HCT116 (cell line): ENCODE results near the gene WDPCP. TPM values are rescaled to one million over a fixed set of nuclear protein-coding genes. Genes with fewer than 3 reads are reported as not detected.
A peak's percentile ranks its signal among the peaks of the same experiment; 100 is the strongest.

Experiments used
- ATAC-seq: fragments of 200-7000 bp; cut with Tn5 transposase; 2 replicates; pipeline ENCODE4 v1.9.1; 2020; ENCODE audit warnings: mild to moderate bottlenecking, moderate library complexity
- BruUV-seq: library from RNA; stranded (reverse); fragments of 400-500 nt; replicated peaks from 2 replicates; lab custom pipeline; 2021; lab: Mats Ljungman, UMichigan
- CTCF ChIA-PET: fragments of 300-600 bp; sonication (Branson Sonifier 250); formaldehyde crosslinking; loops from one replicate; lab custom pipeline; 2021; ENCODE audit warnings: antibody characterized with exemption; lab: Charles Lee
- POLR2A ChIA-PET: fragments of 300-600, 350-600 bp; sonication (Branson Sonifier 250); formaldehyde crosslinking; loops from one replicate; lab custom pipeline; 2021; ENCODE audit warnings: antibody characterized with exemption; lab: Charles Lee
- RAD21 ChIA-PET, 2 experiments: fragments of 300-600 bp; sonication (Branson Sonifier 250); formaldehyde crosslinking; loops; one replicate each; lab custom pipeline; 2023; ENCODE audit warnings: low total read pairs in 2 of 2; ENCODE audit not compliant: uncharacterized antibody in 2 of 2, unreplicated experiment in 2 of 2, low non-redundant PET in 1 of 2; lab: Charles Lee
- DNase-seq: peaks from one replicate; pipeline ENCODE4 v3.0.0-alpha.2; 2010; ENCODE audit warnings: low read depth, low spot score
- H2AFZ ChIP-seq: fragments of 200-600 bp; shearing (Covaris generic), sonication (generic); 2 replicates; pipeline ENCODE4 v1.6.1; 2017; ENCODE audit warnings: low read depth, mixed run types, mixed read lengths, antibody characterized with exemption, low read length; ENCODE audit not compliant: poor library complexity, severe bottlenecking
- H3K27ac ChIP-seq: 2 replicates; pipeline ENCODE4 v1.5.1; 2012; ENCODE audit warnings: low read depth, low read length
- H3K27me3 ChIP-seq: fragments of 200-600 bp; sonication (generic); 2 replicates; pipeline ENCODE4 v1.6.1; 2016; ENCODE audit warnings: mixed run types, low read length, mixed read lengths; ENCODE audit not compliant: insufficient read depth
- H3K36me3 ChIP-seq, 2 experiments: fragments of 200-500 bp in 1 of 2; fragments of 200-600 bp in 1 of 2; sonication (Bioruptor generic) in 1 of 2; sonication (generic) in 1 of 2; 2 replicates each; pipeline versions ENCODE4 v1.5.1 to v1.6.1; 2014 to 2016; ENCODE audit warnings: low read length in 2 of 2, inconsistent platforms in 1 of 2, mixed read lengths in 1 of 2, mixed run types in 1 of 2; ENCODE audit not compliant: insufficient read depth in 2 of 2, control insufficient read depth in 1 of 2
- H3K4me1 ChIP-seq, 2 experiments: fragments of 200-600 bp in 1 of 2; sonication (generic) in 1 of 2; 2 replicates each; pipeline versions ENCODE4 v1.5.1 to v1.6.1; 2012 to 2017; ENCODE audit warnings: low read length in 2 of 2, inconsistent platforms in 1 of 2, mild to moderate bottlenecking in 1 of 2, mixed read lengths in 1 of 2, mixed run types in 1 of 2, moderate library complexity in 1 of 2; ENCODE audit not compliant: insufficient read depth in 2 of 2, control insufficient read depth in 1 of 2
- H3K4me2 ChIP-seq: fragments of 200-600 bp; sonication (generic); 2 replicates; pipeline ENCODE4 v1.6.1; 2017; ENCODE audit warnings: mixed run types, low read length, mixed read lengths
- H3K4me3 ChIP-seq, 2 experiments: fragments of 200-600 bp in 1 of 2; sonication (generic) in 1 of 2; replicated peaks in 1 of 2; 2 replicates each; pipeline ENCODE4 v1.5.1; 2011 to 2016; ENCODE audit warnings: low read length in 2 of 2, control low read depth in 1 of 2, low read depth in 1 of 2, mild to moderate bottlenecking in 1 of 2, mixed read lengths in 1 of 2, mixed run types in 1 of 2
- H3K79me2 ChIP-seq: fragments of 200-600 bp; sonication (generic); 2 replicates; pipeline ENCODE4 v1.6.1; 2017; ENCODE audit warnings: mild to moderate bottlenecking, mixed run types, low read length, moderate library complexity, mixed read lengths; ENCODE audit not compliant: insufficient read depth
- H3K9ac ChIP-seq: fragments of 200-600 bp; sonication (generic); 2 replicates; pipeline ENCODE4 v1.6.1; 2016; ENCODE audit warnings: low read length, mixed read lengths
- H3K9me2 ChIP-seq: fragments of 200-600 bp; sonication (generic), shearing (Covaris generic); 2 replicates; pipeline ENCODE4 v1.6.1; 2017; ENCODE audit warnings: mixed run types, mild to moderate bottlenecking, moderate library complexity; ENCODE audit not compliant: insufficient read depth
- H3K9me3 ChIP-seq, 2 experiments: fragments of 200-500 bp in 1 of 2; fragments of 200-600 bp in 1 of 2; sonication (Bioruptor generic) in 1 of 2; sonication (generic) in 1 of 2; 2 replicates each; pipeline ENCODE4 v1.6.1; 2014 to 2017; ENCODE audit warnings: low read length in 2 of 2, mixed read lengths in 2 of 2, inconsistent platforms in 1 of 2, low read depth in 1 of 2, mild to moderate bottlenecking in 1 of 2, mixed run types in 1 of 2, moderate library complexity in 1 of 2; ENCODE audit not compliant: control insufficient read depth in 1 of 2, insufficient read depth in 1 of 2
- H4K20me1 ChIP-seq: fragments of 200-600 bp; sonication (generic), shearing (Covaris generic); 2 replicates; pipeline ENCODE4 v1.6.1; 2017; ENCODE audit warnings: mixed run types, mild to moderate bottlenecking, moderate library complexity; ENCODE audit not compliant: insufficient read depth
- CBX3 ChIP-seq: IDR thresholded peaks from 2 replicates; pipeline ENCODE4 v1.6.1; 2012; ENCODE audit warnings: low read depth
- CEBPB ChIP-seq: IDR thresholded peaks from 2 replicates; pipeline ENCODE4 v1.6.1; 2012; ENCODE audit warnings: low read depth
- EGR1 ChIP-seq: IDR thresholded peaks from 2 replicates; pipeline ENCODE4 v1.6.1; 2012; ENCODE audit warnings: low read depth
- EZH2 ChIP-seq: fragments of 200-600 bp; sonication (generic); IDR thresholded peaks from 2 replicates; pipeline ENCODE4 v1.6.1; 2017; ENCODE audit warnings: antibody characterized with exemption, mixed run types
- POLR2AphosphoS5 ChIP-seq: IDR thresholded peaks from 2 replicates; pipeline ENCODE4 v1.6.1; 2011; ENCODE audit warnings: mild to moderate bottlenecking, low read depth, low read length, moderate library complexity
- RAD21 ChIP-seq: IDR thresholded peaks from 2 replicates; pipeline ENCODE4 v1.6.1; 2012; ENCODE audit warnings: low read depth, mild to moderate bottlenecking
- SP1 ChIP-seq: IDR thresholded peaks from 2 replicates; pipeline ENCODE4 v1.6.1; 2012; ENCODE audit warnings: low read depth
- SRF ChIP-seq: IDR thresholded peaks from 2 replicates; pipeline ENCODE4 v1.6.1; 2012; ENCODE audit warnings: low read depth
- ZFX ChIP-seq: fragments of 450-650 bp; IDR thresholded peaks from 2 replicates; pipeline ENCODE4 v1.6.1; 2017
- intact Hi-C: fragments of 100-400 bp; cut with micrococcal nuclease; formaldehyde crosslinking; loops from 2 replicates; pipeline ENCODE4 v1.10.0; 2022
- total RNA-seq: library from RNA; stranded (reverse); gene quantifications from one replicate; pipeline ENCODE4 v1.2.1, GENCODE V29; 2021; ENCODE audit not compliant: unreplicated experiment
- TF ChIP-seq, protein P1 (sequence below), 3 experiments: fragments of 200-600 bp in 1 of 3; sonication (generic) in 1 of 3; IDR thresholded peaks in 2 of 3; conservative IDR thresholded peaks in 1 of 3; 2 replicates each; pipeline ENCODE4 v1.5.1; 2012 to 2017; ENCODE audit warnings: low read depth in 2 of 3, low read length in 2 of 3, antibody characterized with exemption in 1 of 3, borderline replicate concordance in 1 of 3, control low read depth in 1 of 3, mild to moderate bottlenecking in 1 of 3, mixed read lengths in 1 of 3, mixed run types in 1 of 3, moderate library complexity in 1 of 3; ENCODE audit not compliant: insufficient read depth in 1 of 3
- TF ChIP-seq, protein P2 (sequence below): IDR thresholded peaks from 2 replicates; pipeline ENCODE4 v1.6.1; 2011; ENCODE audit warnings: mild to moderate bottlenecking, low read length, moderate library complexity; ENCODE audit not compliant: insufficient replicate concordance; ENCODE audit errors: extremely low read depth
- TF ChIP-seq, protein P3 (sequence below): IDR thresholded peaks from 2 replicates; pipeline ENCODE4 v1.6.1; 2012; ENCODE audit warnings: low read depth
- TF ChIP-seq, protein P4 (sequence below): IDR thresholded peaks from 2 replicates; pipeline ENCODE4 v1.6.1; 2012

WDPCP gene
- total RNA-seq, 1 experiment from 2014 or later = 4.1 TPM

DNA sequence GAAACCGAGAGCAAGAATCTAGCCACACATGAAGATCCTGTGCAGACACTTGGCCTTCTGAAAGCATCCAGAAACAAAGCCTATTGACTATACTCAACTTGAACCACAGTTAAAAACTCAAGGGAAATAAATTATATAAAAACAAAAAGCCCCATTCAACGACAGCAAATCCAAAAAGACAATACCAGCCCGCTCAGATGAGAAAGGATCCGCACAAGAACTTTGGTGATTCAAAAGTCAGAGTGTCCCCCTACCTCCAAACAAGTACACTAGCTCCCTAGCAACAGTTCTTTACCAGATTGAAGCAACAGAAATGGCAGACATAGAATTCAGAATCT lies 163.2 kb downstream of the WDPCP start (continued):
- TF ChIP-seq, protein P1, sequence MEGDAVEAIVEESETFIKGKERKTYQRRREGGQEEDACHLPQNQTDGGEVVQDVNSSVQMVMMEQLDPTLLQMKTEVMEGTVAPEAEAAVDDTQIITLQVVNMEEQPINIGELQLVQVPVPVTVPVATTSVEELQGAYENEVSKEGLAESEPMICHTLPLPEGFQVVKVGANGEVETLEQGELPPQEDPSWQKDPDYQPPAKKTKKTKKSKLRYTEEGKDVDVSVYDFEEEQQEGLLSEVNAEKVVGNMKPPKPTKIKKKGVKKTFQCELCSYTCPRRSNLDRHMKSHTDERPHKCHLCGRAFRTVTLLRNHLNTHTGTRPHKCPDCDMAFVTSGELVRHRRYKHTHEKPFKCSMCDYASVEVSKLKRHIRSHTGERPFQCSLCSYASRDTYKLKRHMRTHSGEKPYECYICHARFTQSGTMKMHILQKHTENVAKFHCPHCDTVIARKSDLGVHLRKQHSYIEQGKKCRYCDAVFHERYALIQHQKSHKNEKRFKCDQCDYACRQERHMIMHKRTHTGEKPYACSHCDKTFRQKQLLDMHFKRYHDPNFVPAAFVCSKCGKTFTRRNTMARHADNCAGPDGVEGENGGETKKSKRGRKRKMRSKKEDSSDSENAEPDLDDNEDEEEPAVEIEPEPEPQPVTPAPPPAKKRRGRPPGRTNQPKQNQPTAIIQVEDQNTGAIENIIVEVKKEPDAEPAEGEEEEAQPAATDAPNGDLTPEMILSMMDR (IDR thresholded peaks at IDR 0.05 in 2 of 3, conservative IDR thresholded peaks at IDR 0.05 in 1 of 3; ENCODE audit: borderline replicate concordance in 1 of 3, insufficient read depth in 1 of 3, low read depth in 2 of 3, low read length in 2 of 3) = no peak
- TF ChIP-seq SP1 = no peak
- TF ChIP-seq, protein P2, sequence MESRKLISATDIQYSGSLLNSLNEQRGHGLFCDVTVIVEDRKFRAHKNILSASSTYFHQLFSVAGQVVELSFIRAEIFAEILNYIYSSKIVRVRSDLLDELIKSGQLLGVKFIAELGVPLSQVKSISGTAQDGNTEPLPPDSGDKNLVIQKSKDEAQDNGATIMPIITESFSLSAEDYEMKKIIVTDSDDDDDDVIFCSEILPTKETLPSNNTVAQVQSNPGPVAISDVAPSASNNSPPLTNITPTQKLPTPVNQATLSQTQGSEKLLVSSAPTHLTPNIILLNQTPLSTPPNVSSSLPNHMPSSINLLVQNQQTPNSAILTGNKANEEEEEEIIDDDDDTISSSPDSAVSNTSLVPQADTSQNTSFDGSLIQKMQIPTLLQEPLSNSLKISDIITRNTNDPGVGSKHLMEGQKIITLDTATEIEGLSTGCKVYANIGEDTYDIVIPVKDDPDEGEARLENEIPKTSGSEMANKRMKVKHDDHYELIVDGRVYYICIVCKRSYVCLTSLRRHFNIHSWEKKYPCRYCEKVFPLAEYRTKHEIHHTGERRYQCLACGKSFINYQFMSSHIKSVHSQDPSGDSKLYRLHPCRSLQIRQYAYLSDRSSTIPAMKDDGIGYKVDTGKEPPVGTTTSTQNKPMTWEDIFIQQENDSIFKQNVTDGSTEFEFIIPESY = no peak
- no peak for TF ChIP-seq POLR2AphosphoS5
- no peak for TF ChIP-seq EZH2

DNA sequence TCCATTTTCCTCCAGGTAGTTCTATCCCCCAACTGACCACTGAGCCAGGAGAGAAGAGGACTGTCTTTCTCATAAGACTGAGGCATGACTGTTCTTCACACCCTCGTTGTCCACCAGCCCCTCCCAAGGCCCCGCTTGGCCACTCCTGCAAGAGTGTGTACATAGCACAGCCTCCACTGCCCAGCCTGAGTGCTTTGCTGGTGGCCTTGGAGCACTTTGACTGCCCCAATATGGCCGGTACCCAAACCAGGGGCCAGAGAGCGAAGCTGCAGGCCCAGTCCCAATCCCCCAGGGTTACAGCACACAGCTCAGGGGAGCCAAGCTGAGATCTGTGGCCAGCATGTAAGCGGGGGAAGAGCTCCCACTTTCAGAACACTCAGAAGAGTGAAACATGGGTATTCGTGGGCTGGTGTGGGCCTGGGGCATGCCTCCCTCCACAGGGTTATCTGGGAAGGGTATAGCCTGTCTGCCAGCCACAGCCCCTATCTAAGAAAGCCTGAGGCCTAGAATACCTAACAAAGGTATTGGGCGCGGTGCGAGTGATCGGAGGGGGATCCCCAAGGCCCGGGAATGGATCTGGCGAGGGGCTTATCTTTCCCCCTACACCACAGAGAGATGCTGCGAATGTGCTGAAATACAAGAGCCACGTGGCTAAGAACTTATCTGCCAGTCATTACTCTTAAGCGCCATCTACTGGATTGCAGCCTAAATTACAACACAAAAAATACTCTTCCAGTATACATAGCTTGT lies 163.8 kb downstream of the WDPCP start:
- no peaks in the 10 kb centered on the region for H4K20me1 ChIP-seq
- H3K36me3 ChIP-seq = no peaks in the 10 kb centered on the region
- intact Hi-C loops = no loop called here
- ChIA-PET POLR2A (interaction anchor here (1.0 to 1.5 kb wide), 2 partner anchors 9 to 12 kb away, joined by 3 read pairs; no protein-coding TSS in a partner anchor), CTCF (interaction anchor here (0.6 to 1.7 kb wide), 9 partner anchors 9 to 967 kb away, joined by 3 to 9 read pairs (median 4); no protein-coding TSS in a partner anchor), RAD21 (no interaction called here)
- peak; percentile 56 for DNase-seq
- no peak overlapping the region for H3K27ac ChIP-seq
- no peaks in the 10 kb centered on the region for H3K9me2 ChIP-seq
- no peaks in the 10 kb centered on the region for H3K9me3 ChIP-seq
- no peak overlapping the region for H3K9ac ChIP-seq
- no peak overlapping the region for H2AFZ ChIP-seq
- H3K4me1 ChIP-seq = no peaks in the 10 kb centered on the region
- no TSS peak for BruUV-seq
- no peak overlapping the region for H3K4me3 ChIP-seq
- H3K27me3 ChIP-seq = no peaks in the 10 kb centered on the region
- ATAC-seq = peak; percentile 93
- TF ChIP-seq, protein P3, sequence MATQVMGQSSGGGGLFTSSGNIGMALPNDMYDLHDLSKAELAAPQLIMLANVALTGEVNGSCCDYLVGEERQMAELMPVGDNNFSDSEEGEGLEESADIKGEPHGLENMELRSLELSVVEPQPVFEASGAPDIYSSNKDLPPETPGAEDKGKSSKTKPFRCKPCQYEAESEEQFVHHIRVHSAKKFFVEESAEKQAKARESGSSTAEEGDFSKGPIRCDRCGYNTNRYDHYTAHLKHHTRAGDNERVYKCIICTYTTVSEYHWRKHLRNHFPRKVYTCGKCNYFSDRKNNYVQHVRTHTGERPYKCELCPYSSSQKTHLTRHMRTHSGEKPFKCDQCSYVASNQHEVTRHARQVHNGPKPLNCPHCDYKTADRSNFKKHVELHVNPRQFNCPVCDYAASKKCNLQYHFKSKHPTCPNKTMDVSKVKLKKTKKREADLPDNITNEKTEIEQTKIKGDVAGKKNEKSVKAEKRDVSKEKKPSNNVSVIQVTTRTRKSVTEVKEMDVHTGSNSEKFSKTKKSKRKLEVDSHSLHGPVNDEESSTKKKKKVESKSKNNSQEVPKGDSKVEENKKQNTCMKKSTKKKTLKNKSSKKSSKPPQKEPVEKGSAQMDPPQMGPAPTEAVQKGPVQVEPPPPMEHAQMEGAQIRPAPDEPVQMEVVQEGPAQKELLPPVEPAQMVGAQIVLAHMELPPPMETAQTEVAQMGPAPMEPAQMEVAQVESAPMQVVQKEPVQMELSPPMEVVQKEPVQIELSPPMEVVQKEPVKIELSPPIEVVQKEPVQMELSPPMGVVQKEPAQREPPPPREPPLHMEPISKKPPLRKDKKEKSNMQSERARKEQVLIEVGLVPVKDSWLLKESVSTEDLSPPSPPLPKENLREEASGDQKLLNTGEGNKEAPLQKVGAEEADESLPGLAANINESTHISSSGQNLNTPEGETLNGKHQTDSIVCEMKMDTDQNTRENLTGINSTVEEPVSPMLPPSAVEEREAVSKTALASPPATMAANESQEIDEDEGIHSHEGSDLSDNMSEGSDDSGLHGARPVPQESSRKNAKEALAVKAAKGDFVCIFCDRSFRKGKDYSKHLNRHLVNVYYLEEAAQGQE = no peak
- TF ChIP-seq CEBPB (no peak), SRF (no peak), ZFX (peak; percentile 34; the same call in 1 of the 2 replicates), RAD21 (peak; percentile 77), CBX3 (0 out of 2 replicates have a peak, but pooled peaks have one; percentile 28), EGR1 (no peak)
- TF ChIP-seq, protein P1 (IDR thresholded peaks at IDR 0.05 in 2 of 3, conservative IDR thresholded peaks at IDR 0.05 in 1 of 3; ENCODE audit: borderline replicate concordance in 1 of 3, insufficient read depth in 1 of 3, low read depth in 2 of 3, low read length in 2 of 3) = peak; percentile 56 to 72 (median 72); a peak in 5 of 6 replicates
- TF ChIP-seq, protein P4, sequence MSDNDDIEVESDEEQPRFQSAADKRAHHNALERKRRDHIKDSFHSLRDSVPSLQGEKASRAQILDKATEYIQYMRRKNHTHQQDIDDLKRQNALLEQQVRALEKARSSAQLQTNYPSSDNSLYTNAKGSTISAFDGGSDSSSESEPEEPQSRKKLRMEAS = peak; percentile 92
- TF ChIP-seq, all 23 proteins: peak for 5
- Histone ChIP-seq H3K4me2 (no peak overlapping the region), H3K79me2 (no peaks in the 10 kb centered on the region)
